K562 (cell line): ENCODE data around the gene LGR6. TPM values are rescaled to one million over a fixed set of nuclear protein-coding genes. Genes with fewer than 3 reads are reported as not detected.

ENCODE experiments used
- ADNP ChIP-seq: fragments of 200-800 bp; sonication (Bioruptor generic); IDR thresholded peaks from 2 replicates; pipeline ENCODE4 v1.6.1; 2016; ENCODE audit warnings: missing genetic modification characterization, missing compliant biosample characterization
- BDP1 ChIP-seq: IDR thresholded peaks from 3 replicates; pipeline ENCODE4 v1.6.1; 2011; ENCODE audit not compliant: insufficient read length, insufficient read depth
- BRD9 ChIP-seq: fragments of 450-650 bp; IDR thresholded peaks from 2 replicates; pipeline ENCODE4 v1.6.1; 2018; ENCODE audit warnings: low read depth; ENCODE audit not compliant: partially characterized antibody
- CSDE1 ChIP-seq, 2 experiments: fragments of 450-650 bp; IDR thresholded peaks; 2 replicates each; pipeline ENCODE4 v1.6.1; 2016; ENCODE audit warnings: mild to moderate bottlenecking in 1 of 2
- DNMT1 ChIP-seq: fragments of 450-650 bp; IDR thresholded peaks from 2 replicates; pipeline ENCODE4 v1.6.1; 2016; ENCODE audit warnings: antibody characterized with exemption, mild to moderate bottlenecking
- E2F6 ChIP-seq, 2 experiments: IDR thresholded peaks; 2 replicates each; pipeline ENCODE4 v1.6.1; 2011; ENCODE audit warnings: borderline replicate concordance in 1 of 2, control low read depth in 1 of 2, low read depth in 1 of 2, low read length in 1 of 2, mild to moderate bottlenecking in 1 of 2, mixed read lengths in 1 of 2, moderate library complexity in 1 of 2; ENCODE audit not compliant: insufficient read depth in 1 of 2, insufficient read length in 1 of 2, poor library complexity in 1 of 2, severe bottlenecking in 1 of 2; ENCODE audit errors: extremely low read depth in 1 of 2
- ELK1 ChIP-seq: sonication (generic); formaldehyde crosslinking; IDR thresholded peaks from 2 replicates; pipeline ENCODE4 v1.8.1; 2022; ENCODE audit warnings: missing genetic modification reagents
- EP300 ChIP-seq: IDR thresholded peaks from 2 replicates; pipeline ENCODE4 v1.6.1; 2012; ENCODE audit warnings: low read length, improper control_type of control experiment
- ETV5 ChIP-seq: sonication (generic); formaldehyde crosslinking; IDR thresholded peaks from 2 replicates; pipeline ENCODE4 v1.4.0; 2020; ENCODE audit warnings: low read depth, mild to moderate bottlenecking, missing genetic modification reagents
- ETV6 ChIP-seq, 3 experiments: fragments of 150-350 bp in 1 of 3; sonication (generic) in 1 of 3; formaldehyde crosslinking in 1 of 3; IDR thresholded peaks; 2 replicates each; pipeline versions ENCODE4 v1.6.1 to v1.8.0; 2014 to 2022; ENCODE audit warnings: borderline replicate concordance in 2 of 3, low read depth in 2 of 3, antibody characterized with exemption in 1 of 3, low read length in 1 of 3, mild to moderate bottlenecking in 1 of 3, missing genetic modification reagents in 1 of 3
- HDAC2 ChIP-seq: fragments of 450-650 bp; IDR thresholded peaks from 2 replicates; pipeline ENCODE4 v1.6.1; 2016; ENCODE audit warnings: mild to moderate bottlenecking
- JUNB ChIP-seq: fragments of 450-650 bp; formaldehyde crosslinking; conservative IDR thresholded peaks from 2 replicates; pipeline ENCODE4 v1.4.0; 2020; ENCODE audit warnings: mild to moderate bottlenecking
- MYC ChIP-seq, 2 experiments: fragments of 250-450 bp in 1 of 2; sonication (Bioruptor Pico) in 1 of 2; IDR thresholded peaks; 2 replicates each; pipeline versions ENCODE4 v1.5.1 to v1.6.1; 2012 to 2021; ENCODE audit warnings: low read depth in 2 of 2, borderline replicate concordance in 1 of 2, improper control_type of control experiment in 1 of 2, low read length in 1 of 2, mild to moderate bottlenecking in 1 of 2, moderate library complexity in 1 of 2
- PRDM10 ChIP-seq: fragments of 450-650 bp; IDR thresholded peaks from 2 replicates; pipeline ENCODE4 v1.6.1; 2018; ENCODE audit not compliant: partially characterized antibody
- RBM17 ChIP-seq: fragments of 200-400 bp; formaldehyde crosslinking; IDR thresholded peaks from 2 replicates; pipeline ENCODE4 v1.6.1; 2017; ENCODE audit warnings: low read depth, mild to moderate bottlenecking, low read length, borderline replicate concordance
- SAFB ChIP-seq: fragments of 200-400 bp; formaldehyde crosslinking; IDR thresholded peaks from 2 replicates; pipeline ENCODE4 v1.6.1; 2017; ENCODE audit warnings: low read depth, low read length, borderline replicate concordance
- SNRNP70 ChIP-seq: fragments of 200-400 bp; formaldehyde crosslinking; optimal IDR thresholded peaks from 2 replicates; pipeline ENCODE3; 2017; ENCODE audit warnings: low read depth, low read length
- TAF15 ChIP-seq: fragments of 200-400 bp; formaldehyde crosslinking; IDR thresholded peaks from 2 replicates; pipeline ENCODE4 v1.6.1; 2017; ENCODE audit warnings: mild to moderate bottlenecking, low read depth, low read length, moderate library complexity
- ZNF589 ChIP-seq: fragments of 200-800 bp; sonication (Bioruptor generic); IDR thresholded peaks from 2 replicates; pipeline ENCODE4 v1.6.1; 2016; ENCODE audit warnings: low read depth, missing genetic modification characterization, missing compliant biosample characterization
- polyA plus RNA-seq, 8 experiments: library from polyadenylated mRNA; depleted of rRNA in 4 of 8; stranded (reverse) in 5 of 8; unstranded in 3 of 8; fragments of >200 nt; fragmentation: Nextera tagmentation in 2 of 8; fragmentation: Illumina TruSeq in 1 of 8; extraction: Ambion mirVana in 2 of 8; extraction: Trizol in 1 of 8; gene quantifications; 2 replicates each; pipeline versions ENCODE4 v1.2.1 to v1.2.3, GENCODE V29; 2011 to 2014; ENCODE audit warnings: inconsistent platforms in 1 of 8, missing spikeins in 1 of 8
- total RNA-seq, 7 experiments: library from RNA; depleted of rRNA in 6 of 7; stranded (reverse); fragments of >200 nt in 6 of 7; fragmentation: Illumina TruSeq in 2 of 7; extraction: Trizol in 2 of 7; gene quantifications; 2 replicates each; pipeline versions ENCODE4 v1.2.1 to v1.2.3, GENCODE V29; 2011 to 2021; ENCODE audit warnings: low replicate concordance in 1 of 7

The LGR6 gene
- total and polyA plus RNA-seq, 9 of the 15 experiments (the other 6 are each of a cell fraction or from before 2014, with no cell fraction given) = 0.01 to 0.54 (median 0.17) TPM; not detected in 1

GRCh38 chr1:202235856-202236837, 42.5 kb downstream of the LGR6 start (continued):
- TF ChIP-seq RBM17 = no peak
- no peak for TF ChIP-seq ADNP (tag)
- TF ChIP-seq SAFB = no peak
- no peak for TF ChIP-seq BDP1
- TF ChIP-seq EP300 = 0 out of 2 replicates have a peak, but pooled peaks have one; percentile 20
- no peak for TF ChIP-seq ETV6 (IDR thresholded peaks at IDR 0.05; ENCODE audit: borderline replicate concordance in 1 of 2, low read depth in 2 of 2, low read length in 1 of 2)
- TF ChIP-seq ETV6 (CRISPR knock-in tag; IDR thresholded peaks at IDR 0.05; ENCODE audit: borderline replicate concordance) = no peak
- 0 out of 2 replicates have a peak, but pooled peaks have one; percentile 11 for TF ChIP-seq HDAC2
- no peak for TF ChIP-seq CSDE1 (IDR thresholded peaks at IDR 0.05)
- no peak for TF ChIP-seq PRDM10
- no peak for TF ChIP-seq BRD9
- TF ChIP-seq ZNF589 (CRISPR knock-in tag) = no peak
- TF ChIP-seq TAF15 = no peak
- no peak for TF ChIP-seq DNMT1
- peak; percentile 31 to 37 for TF ChIP-seq E2F6 (IDR thresholded peaks at IDR 0.05; ENCODE audit: borderline replicate concordance in 1 of 2, extremely low read depth in 1 of 2, insufficient read depth in 1 of 2, insufficient read length in 1 of 2, low read depth in 1 of 2, low read length in 1 of 2, poor library complexity in 1 of 2, severe bottlenecking in 1 of 2)
- TF ChIP-seq ETV5 (CRISPR knock-in tag) = no peak
- TF ChIP-seq JUNB (CRISPR knock-in tag) = no peak
- peak; percentile 99 for TF ChIP-seq MYC (IDR thresholded peaks at IDR 0.05; ENCODE audit: low read depth, low read length)
- TF ChIP-seq MYC (CRISPR knock-in tag; IDR thresholded peaks at IDR 0.05; ENCODE audit: borderline replicate concordance, low read depth) = no peak
- no peak for TF ChIP-seq SNRNP70
- no peak for TF ChIP-seq ELK1 (CRISPR knock-in tag)
